Fibroblast of lung (primary cell): ENCODE measurements around the gene C12orf50. TPM values are rescaled to one million over a fixed set of nuclear protein-coding genes. Genes with fewer than 3 reads are reported as not detected.

Source experiments
- DNase-seq, 2 donors: peaks; one replicate each; pipeline versions ENCODE4 v3.0.0 to v3.0.0-alpha.2; 2010; ENCODE audit warnings: low read depth in 2 of 2
- H2AFZ ChIP-seq: 2 replicates; pipeline ENCODE4 v1.5.1; 2012; ENCODE audit warnings: low read length, control low read depth, inconsistent platforms
- H3K27ac ChIP-seq: 2 replicates; pipeline ENCODE4 v1.5.1; 2011; ENCODE audit warnings: low read length, control low read depth; ENCODE audit not compliant: insufficient read depth
- H3K27me3 ChIP-seq: 2 replicates; pipeline ENCODE4 v1.5.1; 2011; ENCODE audit warnings: mild to moderate bottlenecking, low read length; ENCODE audit not compliant: control insufficient read depth, insufficient read depth
- H3K36me3 ChIP-seq: 2 replicates; pipeline ENCODE4 v1.5.1; 2011; ENCODE audit warnings: low read length; ENCODE audit not compliant: control insufficient read depth, insufficient read depth
- H3K4me1 ChIP-seq: 2 replicates; pipeline ENCODE4 v1.5.1; 2011; ENCODE audit warnings: low read length; ENCODE audit not compliant: control insufficient read depth, insufficient read depth; ENCODE audit errors: extremely low read depth
- H3K4me2 ChIP-seq: 2 replicates; pipeline ENCODE4 v1.5.1; 2011; ENCODE audit warnings: low read length, control low read depth; ENCODE audit not compliant: insufficient read depth; ENCODE audit errors: extremely low read depth
- H3K4me3 ChIP-seq, 4 experiments: fragments of 200-600 bp in 1 of 4; sonication (generic) in 1 of 4; replicated peaks in 1 of 4; 2 replicates each; pipeline ENCODE4 v1.5.1; 2011 to 2016; ENCODE audit warnings: low read length in 4 of 4, low read depth in 3 of 4, mild to moderate bottlenecking in 3 of 4, control low read depth in 2 of 4, inconsistent platforms in 1 of 4, mixed read lengths in 1 of 4; ENCODE audit not compliant: insufficient read depth in 1 of 4; ENCODE audit errors: control extremely low read depth in 1 of 4
- H3K79me2 ChIP-seq: 2 replicates; pipeline ENCODE4 v1.5.1; 2012; ENCODE audit warnings: mild to moderate bottlenecking, low read length, inconsistent platforms; ENCODE audit not compliant: control insufficient read depth, insufficient read depth
- H3K9ac ChIP-seq: 2 replicates; pipeline ENCODE4 v1.5.1; 2011; ENCODE audit warnings: mild to moderate bottlenecking, low read length, control low read depth; ENCODE audit not compliant: insufficient read depth
- H3K9me3 ChIP-seq: 2 replicates; pipeline ENCODE4 v1.5.1; 2012; ENCODE audit warnings: low read depth, low read length; ENCODE audit not compliant: control insufficient read depth, insufficient read depth
- H4K20me1 ChIP-seq: 2 replicates; pipeline ENCODE4 v1.5.1; 2011; ENCODE audit warnings: low read length; ENCODE audit not compliant: control insufficient read depth, insufficient read depth; ENCODE audit errors: extremely low read depth
- CTCF ChIP-seq, 2 donors: IDR thresholded peaks in 1 of 2; conservative IDR thresholded peaks in 1 of 2; 1 replicate in 1 of 2; 2 replicates in 1 of 2; pipeline ENCODE4 v1.5.1; 2011 to 2012; ENCODE audit warnings: low read length in 2 of 2, control low read depth in 1 of 2, inconsistent platforms in 1 of 2, low read depth in 1 of 2, mild to moderate bottlenecking in 1 of 2
- EZH2 ChIP-seq: IDR thresholded peaks from 2 replicates; pipeline ENCODE4 v1.5.1; 2012; ENCODE audit warnings: low read length, control low read depth, mild to moderate bottlenecking; ENCODE audit errors: missing control alignments
- polyA plus RNA-seq, 2 donors: library from polyadenylated mRNA; depleted of rRNA in 1 of 2; stranded (reverse) in 1 of 2; unstranded in 1 of 2; fragments of >200 nt; gene quantifications; 2 replicates each; pipeline ENCODE4 v1.2.1, GENCODE V29; 2011 to 2012; ENCODE audit warnings: missing spikeins in 1 of 2
- total RNA-seq: library from RNA; depleted of rRNA; stranded (reverse); fragments of >200 nt; gene quantifications from 2 replicates; pipeline ENCODE4 v1.2.1, GENCODE V29; 2014

C12orf50 gene
- total and polyA plus RNA-seq, 2 donors (not counting 1 experiment from before 2014, with no cell fraction given): not detected

- H3K9me3 ChIP-seq: no peaks in the 10 kb centered on the region
- H3K4me1 ChIP-seq: no peaks in the 10 kb centered on the region
- no peaks in the 10 kb centered on the region for H4K20me1 ChIP-seq
- no peaks in the 10 kb centered on the region for H3K27me3 ChIP-seq
- no peak overlapping the region for H3K4me2 ChIP-seq
- H3K4me3 ChIP-seq: no peak overlapping the region
- no peak overlapping the region for H2AFZ ChIP-seq
- TF ChIP-seq EZH2: no peak
- no peak for TF ChIP-seq CTCF (conservative IDR thresholded peaks at IDR 0.05 in 1 of 2, IDR thresholded peaks at IDR 0.05 in 1 of 2; ENCODE audit: low read depth in 1 of 2, low read length in 2 of 2)
- no peak overlapping the region for H3K9ac ChIP-seq
- no peaks in the 10 kb centered on the region for H3K79me2 ChIP-seq
- no peaks in the 10 kb centered on the region for H3K36me3 ChIP-seq
- no peak overlapping the region for H3K27ac ChIP-seq
- no peak for DNase-seq
Measured at GRCh38 chr12:87930627-87931026, 98.6 kb downstream of the C12orf50 start.

Other genes with a start within 250 kb of the C12orf50 start
- gene CEP290, start 112.7 kb upstream of the C12orf50 start, total RNA-seq: 11.3 and 12.6 TPM in 2 replicates
- 7.6 and 8.0 TPM in 2 replicates for gene CEP290, start 112.7 kb upstream of the C12orf50 start, polyA plus RNA-seq
- 29.3 and 32.5 TPM in 2 replicates for gene TMTC3, start 112.9 kb upstream of the C12orf50 start, total RNA-seq
- 19.5 and 59.7 TPM in 2 replicates for gene TMTC3, start 112.9 kb upstream of the C12orf50 start, polyA plus RNA-seq